Esophagus squamous epithelium (tissue), 4 donors: ENCODE measurements around the gene OCRL.

Source experiments
- POLR2A ChIP-seq, 4 donors: fragments of 450-650 bp; IDR thresholded peaks; one replicate each; pipeline ENCODE4 v1.6.1; 2017; ENCODE audit warnings: antibody characterized with exemption in 4 of 4, mild to moderate bottlenecking in 4 of 4, moderate library complexity in 3 of 4
- TF ChIP-seq, protein P1 (sequence below), 6 experiments: fragments of 450-650 bp in 4 of 6; fragments of 200-600 bp in 2 of 6; sonication (generic) in 2 of 6; IDR thresholded peaks; one replicate each; pipeline ENCODE4 v1.5.1; 2016 to 2019; ENCODE audit warnings: antibody characterized with exemption in 6 of 6, mild to moderate bottlenecking in 4 of 6, moderate library complexity in 4 of 6

- TF ChIP-seq, protein P1, sequence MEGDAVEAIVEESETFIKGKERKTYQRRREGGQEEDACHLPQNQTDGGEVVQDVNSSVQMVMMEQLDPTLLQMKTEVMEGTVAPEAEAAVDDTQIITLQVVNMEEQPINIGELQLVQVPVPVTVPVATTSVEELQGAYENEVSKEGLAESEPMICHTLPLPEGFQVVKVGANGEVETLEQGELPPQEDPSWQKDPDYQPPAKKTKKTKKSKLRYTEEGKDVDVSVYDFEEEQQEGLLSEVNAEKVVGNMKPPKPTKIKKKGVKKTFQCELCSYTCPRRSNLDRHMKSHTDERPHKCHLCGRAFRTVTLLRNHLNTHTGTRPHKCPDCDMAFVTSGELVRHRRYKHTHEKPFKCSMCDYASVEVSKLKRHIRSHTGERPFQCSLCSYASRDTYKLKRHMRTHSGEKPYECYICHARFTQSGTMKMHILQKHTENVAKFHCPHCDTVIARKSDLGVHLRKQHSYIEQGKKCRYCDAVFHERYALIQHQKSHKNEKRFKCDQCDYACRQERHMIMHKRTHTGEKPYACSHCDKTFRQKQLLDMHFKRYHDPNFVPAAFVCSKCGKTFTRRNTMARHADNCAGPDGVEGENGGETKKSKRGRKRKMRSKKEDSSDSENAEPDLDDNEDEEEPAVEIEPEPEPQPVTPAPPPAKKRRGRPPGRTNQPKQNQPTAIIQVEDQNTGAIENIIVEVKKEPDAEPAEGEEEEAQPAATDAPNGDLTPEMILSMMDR (IDR thresholded peaks at IDR 0.05) = no peak
- no peak for TF ChIP-seq POLR2A (IDR thresholded peaks at IDR 0.05)
These were observed 21.4 kb downstream of the OCRL start for GRCh38 chrX:129561453-129561852.
